GM21526 (cell line): ENCODE results near the gene SRC.

Experiments used
- ATAC-seq: cut with Tn5 transposase; IDR thresholded peaks from one replicate; pipeline ENCODE4 v1.9.1; 2021; ENCODE audit warnings: moderate library complexity; ENCODE audit not compliant: unreplicated experiment, low FRiP score

SRC gene

GRCh38 chr20:37314617-37315016 lies 31.3 kb upstream of the SRC start:
- no peak for ATAC-seq

- ATAC-seq = no peak
Observed at GRCh38 chr20:37315021-37315451, 30.9 kb upstream of the SRC start.

- ATAC-seq = peak; percentile 42
Observed at GRCh38 chr20:37315452-37316110, 30.4 kb upstream of the SRC start.

GRCh38 chr20:37316116-37316774 lies 29.7 kb upstream of the SRC start:
- peak; percentile 61 for ATAC-seq

- ATAC-seq = no peak
Observed at GRCh38 chr20:37316775-37317170, 29.2 kb upstream of the SRC start.

- no peak for ATAC-seq
Observed at GRCh38 chr20:37317316-37317715, 28.6 kb upstream of the SRC start.

- ATAC-seq = no peak
Observed at GRCh38 chr20:37317994-37318640, 27.8 kb upstream of the SRC start.

- ATAC-seq = no peak
Observed at GRCh38 chr20:37319151-37319671, 26.7 kb upstream of the SRC start.

GRCh38 chr20:37323985-37324384 lies 22.0 kb upstream of the SRC start:
- ATAC-seq = no peak

GRCh38 chr20:37325206-37325605 lies 20.7 kb upstream of the SRC start:
- no peak for ATAC-seq

- no peak for ATAC-seq
Observed at GRCh38 chr20:37326666-37327065, 19.3 kb upstream of the SRC start.

- no peak for ATAC-seq
Observed at GRCh38 chr20:37327748-37328147, 18.2 kb upstream of the SRC start.

- no peak for ATAC-seq
Observed at GRCh38 chr20:37328149-37328945, 17.6 kb upstream of the SRC start.

- no peak for ATAC-seq
Observed at GRCh38 chr20:37329481-37330165, 16.3 kb upstream of the SRC start.

GRCh38 chr20:37330316-37330715 lies 15.6 kb upstream of the SRC start:
- ATAC-seq = no peak

GRCh38 chr20:37331060-37331857 lies 14.7 kb upstream of the SRC start:
- ATAC-seq = no peak

GRCh38 chr20:37333130-37333847 lies 12.7 kb upstream of the SRC start:
- ATAC-seq = no peak

- no peak for ATAC-seq
Observed at GRCh38 chr20:37333848-37334318, 12.1 kb upstream of the SRC start.

- ATAC-seq = no peak
Observed at GRCh38 chr20:37334450-37334849, 11.5 kb upstream of the SRC start.
